C4-2B (cell line): ENCODE results near the gene SERPINB10.

ENCODE experiments used
- ZFX ChIP-seq: fragments of 450-650 bp; IDR thresholded peaks from 2 replicates; pipeline ENCODE4 v1.6.1; 2017
- TF ChIP-seq, protein P1 (sequence below): fragments of 450-650 bp; conservative IDR thresholded peaks from 2 replicates; pipeline ENCODE4 v1.5.1; 2017; ENCODE audit warnings: mild to moderate bottlenecking

DNA sequence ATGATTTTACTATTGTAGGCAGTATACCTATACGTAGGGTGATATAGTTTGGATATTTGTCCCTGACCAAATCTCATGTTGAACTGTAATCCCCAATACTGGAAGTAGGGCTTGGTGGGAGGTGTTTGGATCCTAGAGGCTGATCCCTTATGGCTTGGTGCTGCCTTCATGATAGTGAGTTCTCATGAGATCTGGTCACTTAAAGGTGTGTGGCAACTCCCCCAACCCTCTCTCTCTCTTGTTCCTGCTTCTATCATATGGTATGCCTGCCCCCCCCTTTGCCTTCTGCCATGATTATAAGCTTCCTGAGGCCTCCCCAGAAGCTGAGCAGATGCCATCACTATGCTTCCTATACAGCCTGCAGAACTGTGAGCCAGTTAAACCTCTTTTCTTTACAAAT is 1.7 kb upstream of the SERPINB10 start:
- TF ChIP-seq, protein P1, sequence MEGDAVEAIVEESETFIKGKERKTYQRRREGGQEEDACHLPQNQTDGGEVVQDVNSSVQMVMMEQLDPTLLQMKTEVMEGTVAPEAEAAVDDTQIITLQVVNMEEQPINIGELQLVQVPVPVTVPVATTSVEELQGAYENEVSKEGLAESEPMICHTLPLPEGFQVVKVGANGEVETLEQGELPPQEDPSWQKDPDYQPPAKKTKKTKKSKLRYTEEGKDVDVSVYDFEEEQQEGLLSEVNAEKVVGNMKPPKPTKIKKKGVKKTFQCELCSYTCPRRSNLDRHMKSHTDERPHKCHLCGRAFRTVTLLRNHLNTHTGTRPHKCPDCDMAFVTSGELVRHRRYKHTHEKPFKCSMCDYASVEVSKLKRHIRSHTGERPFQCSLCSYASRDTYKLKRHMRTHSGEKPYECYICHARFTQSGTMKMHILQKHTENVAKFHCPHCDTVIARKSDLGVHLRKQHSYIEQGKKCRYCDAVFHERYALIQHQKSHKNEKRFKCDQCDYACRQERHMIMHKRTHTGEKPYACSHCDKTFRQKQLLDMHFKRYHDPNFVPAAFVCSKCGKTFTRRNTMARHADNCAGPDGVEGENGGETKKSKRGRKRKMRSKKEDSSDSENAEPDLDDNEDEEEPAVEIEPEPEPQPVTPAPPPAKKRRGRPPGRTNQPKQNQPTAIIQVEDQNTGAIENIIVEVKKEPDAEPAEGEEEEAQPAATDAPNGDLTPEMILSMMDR: no peak
- TF ChIP-seq ZFX: no peak
